GM04504 (cell line): Measurements from ENCODE around the gene UBE2S.
"Not testable (repeated sequence)": the region's sequence is repeated elsewhere in the genome, so short reads cannot be mapped to it uniquely, and the experiment has no call there.

ENCODE experiments used
- DNase-seq: peaks from one replicate; pipeline ENCODE4 v3.0.0-alpha.2; 2012; ENCODE audit warnings: low read depth

UBE2S gene

DNA sequence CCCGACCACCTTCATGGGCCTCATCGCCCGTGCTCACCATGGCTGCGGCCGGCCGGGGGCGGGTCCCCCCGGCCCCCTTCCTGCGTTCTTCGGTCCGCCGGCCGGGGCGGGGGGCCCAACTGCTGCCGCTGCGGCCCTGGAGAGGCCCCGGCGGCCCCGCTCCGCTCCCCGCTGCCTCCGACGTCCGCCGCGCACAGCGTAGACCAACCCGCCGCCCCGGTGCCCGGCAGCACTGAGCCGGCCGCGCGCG lies at the start of gene UBE2S:
TSS of gene UBE2S (minus strand) at position 239 of the 250 bp plus-strand sequence. CDS start at position 40, 199 bp downstream.
- not testable (repeated sequence) for DNase-seq

DNA sequence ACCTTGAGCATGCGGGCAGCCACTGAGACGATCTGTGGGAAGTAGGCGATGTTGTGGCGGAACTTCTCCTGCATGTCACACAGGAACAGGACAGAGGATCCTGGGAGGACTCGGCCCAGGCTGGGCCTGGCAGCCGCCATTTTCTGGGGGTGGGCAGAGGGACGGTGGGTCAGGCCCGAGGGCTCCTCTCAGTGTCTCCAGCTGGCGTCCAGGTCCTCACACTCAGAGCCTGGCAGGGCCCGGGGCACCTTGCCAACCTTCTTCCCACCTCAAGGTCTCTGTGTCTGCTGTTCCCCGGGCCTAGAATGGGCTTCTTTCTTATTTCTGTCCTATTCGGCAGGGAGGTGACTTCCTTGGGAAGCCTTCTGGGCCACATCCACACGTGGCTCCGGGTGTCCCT lies 48.8 kb upstream of the UBE2S start:
- no peak for DNase-seq

DNA sequence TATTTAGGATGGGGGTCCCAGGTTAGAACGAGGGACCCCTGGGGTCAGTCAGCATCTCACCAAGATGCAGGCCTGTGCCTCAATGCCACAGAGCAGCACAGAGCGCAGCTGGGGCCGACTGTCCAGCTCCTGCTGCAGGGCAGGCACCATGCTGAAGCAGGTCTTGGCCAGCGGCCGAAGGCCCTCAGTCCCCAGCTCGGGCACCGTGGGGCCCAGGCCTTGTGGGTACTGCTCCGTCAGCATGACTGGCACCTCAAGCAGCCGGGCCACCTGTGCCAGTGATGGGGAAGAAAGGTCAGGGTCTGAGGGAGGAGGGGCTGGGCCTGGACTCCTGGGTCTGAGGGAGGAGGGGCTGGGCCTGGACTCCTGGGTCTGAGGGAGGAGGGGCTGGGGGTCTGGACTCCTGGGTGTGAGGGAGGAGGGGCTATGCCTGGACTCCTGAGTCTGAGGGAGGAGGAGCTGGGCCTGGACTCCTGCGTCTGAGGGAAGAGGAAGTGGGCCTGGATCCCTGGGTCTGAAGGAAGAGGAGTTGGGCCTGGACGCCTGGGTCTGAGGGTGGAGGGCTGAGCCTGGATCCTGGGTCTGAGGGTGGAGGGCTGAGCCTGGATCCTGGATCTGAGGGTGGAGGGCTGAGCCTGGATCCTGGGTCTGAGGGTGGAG lies 48.1 kb upstream of the UBE2S start:
- DNase-seq, result no peak

DNA sequence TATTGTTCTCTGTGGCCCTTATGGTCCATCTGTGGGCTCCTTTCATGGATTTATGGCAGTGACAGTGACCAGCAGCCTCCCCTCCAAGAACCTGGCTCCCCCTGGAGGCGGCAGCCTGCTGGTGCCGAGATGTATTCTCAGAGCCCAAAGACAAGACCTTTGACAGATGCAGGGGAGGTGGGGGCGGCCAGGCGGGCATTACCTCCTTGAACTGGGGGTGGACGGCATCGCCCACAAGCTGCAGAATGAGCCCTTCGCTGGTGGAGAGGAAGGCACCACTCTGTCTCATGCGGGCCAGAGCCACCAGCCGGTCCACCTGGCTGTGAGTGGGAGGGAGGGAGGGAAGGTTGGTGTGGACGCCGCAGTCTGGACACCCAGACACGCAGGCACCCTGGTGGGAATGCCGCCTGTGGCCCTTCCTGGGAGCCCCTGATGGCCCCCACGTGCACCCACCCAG lies 47.2 kb upstream of the UBE2S start:
- no peak for DNase-seq

DNA sequence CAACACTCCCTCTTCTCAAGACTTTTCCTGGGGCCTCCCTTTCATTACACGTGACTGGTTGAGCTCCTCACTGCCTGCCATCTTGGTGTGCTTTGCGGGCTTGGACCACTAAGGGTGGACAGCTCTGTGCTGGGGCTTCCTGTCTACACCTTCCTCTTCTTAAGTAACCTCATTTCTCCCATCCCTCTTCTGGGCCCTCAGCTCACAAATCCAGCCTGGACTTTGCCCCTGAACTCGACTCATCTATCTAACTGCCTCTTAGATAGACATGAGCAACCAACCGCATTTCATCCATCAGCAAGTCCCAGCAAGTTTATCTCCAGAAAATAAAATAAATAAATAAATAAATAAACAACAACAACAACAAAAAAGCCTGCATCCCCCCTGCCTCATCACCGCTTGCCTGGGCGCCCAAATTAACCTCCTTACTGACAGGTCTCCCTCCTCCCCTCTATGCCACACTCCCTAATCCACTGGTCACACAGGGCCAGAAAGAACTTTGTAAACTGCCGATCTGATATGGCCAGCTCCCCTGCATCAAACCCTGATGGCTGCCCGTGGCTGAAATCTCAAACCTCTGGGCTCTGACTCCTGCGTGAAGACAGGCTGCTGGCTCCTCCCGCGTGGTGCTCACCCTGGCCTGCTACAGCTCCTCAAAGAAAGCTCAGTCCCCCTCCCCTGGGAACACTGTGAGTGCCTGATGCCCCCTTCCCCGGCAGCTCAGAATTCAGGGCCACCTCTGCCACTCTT lies 46.1 kb upstream of the UBE2S start:
- DNase-seq, result no peak

DNA sequence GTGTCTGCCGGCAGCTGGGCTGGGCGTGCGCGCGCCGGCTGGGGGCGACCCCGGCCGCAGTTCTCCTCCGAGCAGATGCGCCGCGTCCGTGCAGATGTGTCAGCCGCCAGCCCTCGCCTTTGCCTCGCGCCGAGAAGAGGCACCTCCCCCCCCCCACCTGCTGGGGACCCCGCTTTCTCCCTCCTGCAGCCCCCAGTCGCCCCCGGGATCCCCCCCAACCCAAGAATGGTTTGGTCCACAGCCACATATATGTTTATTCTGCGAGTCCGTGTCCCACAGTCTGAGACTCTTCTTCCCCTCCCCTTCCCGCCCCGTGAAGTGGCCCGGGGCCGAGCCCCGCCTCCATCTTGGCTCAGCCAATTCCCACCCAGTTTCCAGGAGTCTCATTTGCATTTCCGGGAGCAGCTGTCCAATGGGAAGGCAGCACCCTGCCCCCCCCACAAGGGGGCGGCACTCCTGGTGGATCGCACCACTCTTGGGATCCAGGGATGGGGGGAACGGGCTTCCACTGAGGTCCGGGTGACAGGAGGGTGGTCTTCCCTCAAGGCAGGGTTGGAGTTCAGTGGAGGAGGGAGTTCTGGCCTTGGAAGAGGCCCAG lies 45.3 kb upstream of the UBE2S start:
- DNase-seq, result no peak

DNA sequence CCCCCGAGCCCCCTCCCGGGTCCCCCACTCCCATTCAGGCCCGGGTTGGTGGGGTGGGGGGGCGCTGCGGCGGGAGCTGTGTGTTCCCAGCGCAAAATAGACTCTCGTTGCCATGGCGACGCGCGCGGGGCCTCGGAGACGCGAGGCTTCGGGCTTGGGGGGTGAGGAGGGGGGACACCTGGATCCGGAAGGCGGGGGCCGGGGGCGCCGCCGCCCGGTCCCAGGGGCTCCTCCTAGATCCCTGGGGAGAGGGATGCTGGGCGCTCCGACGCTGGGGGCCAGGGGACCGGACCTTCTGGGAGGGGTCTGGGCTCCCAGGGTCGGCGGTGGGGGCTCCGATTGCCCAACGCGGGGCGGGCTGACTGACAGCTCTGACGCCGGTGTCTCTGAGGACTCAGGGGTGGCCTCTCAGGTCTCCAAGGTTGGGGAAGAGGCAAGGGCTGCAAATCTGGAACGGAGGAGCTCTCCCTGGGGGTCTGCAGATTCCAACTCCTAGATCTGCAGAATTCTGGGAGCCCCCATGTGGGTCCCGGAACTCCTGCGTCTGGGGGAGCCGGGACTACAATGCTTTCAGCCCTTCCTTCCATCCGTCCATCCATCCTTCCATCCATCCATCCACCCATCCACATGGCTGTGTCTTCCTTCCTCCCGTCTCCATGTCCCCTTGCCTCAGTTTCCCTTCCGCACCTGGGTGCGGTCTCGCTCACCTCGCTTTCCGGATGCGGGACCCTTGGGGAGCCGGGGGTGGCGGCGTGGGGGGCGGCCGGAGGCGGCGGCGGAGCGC lies 44.6 kb upstream of the UBE2S start:
- DNase-seq, result no peak

DNA sequence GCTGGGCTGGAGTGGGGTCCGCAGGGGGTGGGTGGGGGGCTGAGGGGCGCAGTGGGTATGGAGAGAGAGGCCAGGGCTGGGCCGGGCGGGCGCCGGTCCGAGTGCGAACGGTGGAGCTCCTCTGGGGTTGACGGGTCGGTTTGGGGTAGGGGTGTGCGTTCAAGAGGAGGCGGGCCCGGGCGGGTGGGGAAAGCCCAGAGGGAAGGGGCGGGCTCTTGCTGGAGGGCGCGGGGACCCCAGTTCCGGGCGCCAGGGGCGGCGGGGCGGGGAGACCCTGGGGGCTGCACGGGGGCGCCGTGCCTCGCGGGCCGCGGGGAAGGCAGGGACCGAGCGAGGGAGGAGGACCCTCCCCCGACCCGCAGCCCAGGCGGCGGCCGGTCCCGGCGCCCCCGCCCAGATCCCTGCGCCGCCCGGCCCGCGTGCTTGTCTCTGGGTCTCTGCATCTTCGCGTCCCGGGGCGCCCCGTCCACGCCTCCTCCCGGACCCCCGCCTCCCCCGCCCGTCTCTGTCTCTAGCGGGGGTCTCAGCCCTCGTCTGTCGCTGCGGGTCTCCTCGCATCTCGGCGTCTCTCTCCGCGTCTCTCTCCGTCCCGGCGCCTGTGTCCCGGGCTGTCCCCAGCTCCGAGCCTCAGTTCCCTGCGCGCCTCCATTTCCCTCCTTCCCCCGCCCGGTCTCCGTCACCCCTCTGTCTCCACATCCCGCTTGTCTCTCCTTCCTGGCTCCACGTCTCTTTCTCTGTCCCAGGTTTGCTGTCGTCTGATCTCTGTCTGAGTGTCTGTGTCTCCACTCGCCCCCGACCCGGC lies 43.8 kb upstream of the UBE2S start:
- DNase-seq, result no peak

DNA sequence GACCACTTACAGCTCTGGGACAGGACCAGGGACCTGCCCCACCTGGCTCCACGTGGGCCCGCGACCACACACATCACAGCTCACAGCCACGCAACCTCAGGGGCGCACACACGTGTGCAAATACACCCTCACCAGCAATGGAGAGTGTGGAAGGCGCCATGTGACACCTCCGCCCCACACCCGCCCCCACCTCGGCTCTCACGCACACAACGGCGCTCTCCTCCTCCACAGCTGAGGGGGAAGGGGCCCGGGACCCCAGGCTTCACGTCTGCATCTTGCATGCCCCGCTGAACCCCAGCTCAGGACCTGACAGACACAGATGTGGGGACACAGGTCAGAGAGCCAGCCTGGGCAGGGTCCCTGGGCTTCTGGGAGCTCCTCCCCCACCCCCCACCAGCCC lies 41.9 kb upstream of the UBE2S start:
- DNase-seq, result no peak

DNA sequence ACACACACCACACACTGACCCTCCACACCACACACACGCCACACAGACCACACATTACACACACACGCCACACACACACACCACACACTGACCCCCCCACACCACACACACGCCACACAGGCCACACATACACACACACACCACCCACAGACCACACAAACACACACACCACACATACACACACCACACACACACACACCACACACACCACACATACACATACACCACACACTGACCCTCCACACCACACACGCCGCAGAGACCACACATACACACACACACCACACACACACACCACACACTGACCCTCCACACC lies 40.5 kb upstream of the UBE2S start:
- not testable (repeated sequence) for DNase-seq

DNA sequence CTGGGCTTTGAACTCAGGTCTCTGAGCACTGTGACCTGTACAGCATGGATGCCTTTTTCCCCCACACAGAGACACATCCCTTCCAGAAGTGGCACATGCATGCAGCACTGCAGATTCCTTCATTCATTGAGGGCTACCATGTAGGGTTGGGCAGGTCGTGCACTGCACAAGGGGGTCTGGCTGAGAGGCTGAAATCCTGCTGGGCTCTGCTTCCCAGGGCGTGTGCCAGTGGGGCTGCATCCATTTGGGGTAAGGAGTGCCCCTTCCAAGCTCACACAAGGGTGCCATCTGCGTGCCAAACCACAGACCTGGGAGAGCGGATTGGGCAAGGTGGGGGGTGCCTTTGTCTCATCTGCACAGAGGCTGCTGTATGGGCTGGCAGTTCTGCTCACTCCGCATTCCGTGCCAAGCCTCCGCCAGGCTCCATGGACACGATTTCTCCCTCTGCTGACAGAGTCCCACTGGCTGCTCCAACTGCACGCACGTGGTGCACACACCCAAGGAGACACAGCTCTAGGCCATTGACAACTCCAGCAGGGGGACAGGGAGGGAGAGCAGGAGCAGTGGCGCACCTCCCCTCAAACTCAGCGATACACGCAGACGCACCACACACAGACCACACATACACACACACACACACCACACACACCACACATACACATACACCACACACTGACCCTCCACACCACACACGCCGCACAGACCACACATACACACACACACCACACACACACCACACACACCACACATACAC lies 40.0 kb upstream of the UBE2S start:
- no peak for DNase-seq

DNA sequence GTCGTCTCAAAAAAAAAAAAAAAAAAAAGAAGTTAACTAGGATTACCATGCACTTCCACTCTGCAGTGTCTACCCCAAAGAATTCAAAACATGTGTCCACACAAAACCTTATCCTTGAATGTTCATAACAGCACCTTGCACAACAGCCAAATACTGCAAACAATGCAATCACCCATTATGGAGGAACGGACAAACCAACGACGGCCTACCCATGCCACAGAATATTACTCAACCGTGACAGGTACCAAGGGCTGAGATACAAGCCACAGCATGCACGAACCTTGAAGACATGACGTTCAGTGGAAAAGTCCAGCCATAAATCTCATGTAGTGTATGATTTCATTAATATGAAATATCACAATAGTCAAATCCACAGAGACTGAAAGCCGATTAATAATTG lies 38.5 kb upstream of the UBE2S start:
- DNase-seq, result no peak

DNA sequence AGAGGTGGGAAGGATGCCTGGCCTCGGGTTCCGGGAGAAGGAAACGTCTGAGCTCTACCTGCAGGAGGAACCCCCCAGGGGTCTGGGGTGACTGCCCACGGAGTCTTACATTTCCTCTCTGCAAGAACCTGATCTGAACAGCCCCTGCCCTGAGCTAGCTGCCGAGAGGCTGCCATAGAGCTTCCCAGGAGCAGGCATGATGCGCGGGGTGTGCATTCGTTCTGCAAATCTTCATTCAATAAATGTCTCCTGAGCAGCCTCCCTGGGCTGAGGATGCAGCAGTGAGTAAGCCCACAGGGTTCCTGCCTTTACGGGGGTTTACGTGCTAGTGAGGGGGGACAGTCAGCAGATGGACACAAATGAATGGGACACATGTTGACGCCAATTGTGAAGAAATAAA lies 37.1 kb upstream of the UBE2S start:
- DNase-seq, result no peak

DNA sequence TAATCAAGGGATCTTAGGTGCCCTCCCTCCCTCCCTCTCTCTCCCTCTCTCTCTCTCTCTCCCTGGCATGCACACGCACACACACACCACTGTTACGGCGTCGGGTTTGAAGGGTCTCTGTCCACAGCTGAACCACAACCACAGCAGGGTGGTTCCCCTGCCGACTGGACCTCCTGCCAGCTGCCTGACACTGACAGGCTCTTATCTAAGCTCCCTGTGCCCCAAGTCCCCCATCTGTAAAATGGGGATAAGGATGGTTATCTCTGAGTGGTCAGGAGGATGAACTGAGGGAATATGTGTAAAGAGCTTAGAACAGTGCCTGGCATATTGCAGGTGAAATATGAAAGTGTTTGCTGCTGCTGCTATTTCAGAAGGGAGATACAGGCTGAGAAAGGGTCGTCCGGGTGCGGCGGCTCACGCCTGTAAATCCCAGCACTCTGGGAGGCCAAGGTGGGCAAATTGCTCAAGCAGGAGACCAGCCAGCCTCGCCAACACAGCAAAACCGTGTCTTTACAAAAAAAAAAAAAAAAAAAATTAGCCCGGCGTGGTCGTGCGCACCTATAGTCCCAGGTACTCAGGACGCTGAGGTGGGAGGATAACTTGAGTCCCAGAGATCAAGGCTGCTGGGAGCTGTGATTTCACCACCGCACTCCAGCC lies 36.4 kb upstream of the UBE2S start:
- DNase-seq, result no peak

DNA sequence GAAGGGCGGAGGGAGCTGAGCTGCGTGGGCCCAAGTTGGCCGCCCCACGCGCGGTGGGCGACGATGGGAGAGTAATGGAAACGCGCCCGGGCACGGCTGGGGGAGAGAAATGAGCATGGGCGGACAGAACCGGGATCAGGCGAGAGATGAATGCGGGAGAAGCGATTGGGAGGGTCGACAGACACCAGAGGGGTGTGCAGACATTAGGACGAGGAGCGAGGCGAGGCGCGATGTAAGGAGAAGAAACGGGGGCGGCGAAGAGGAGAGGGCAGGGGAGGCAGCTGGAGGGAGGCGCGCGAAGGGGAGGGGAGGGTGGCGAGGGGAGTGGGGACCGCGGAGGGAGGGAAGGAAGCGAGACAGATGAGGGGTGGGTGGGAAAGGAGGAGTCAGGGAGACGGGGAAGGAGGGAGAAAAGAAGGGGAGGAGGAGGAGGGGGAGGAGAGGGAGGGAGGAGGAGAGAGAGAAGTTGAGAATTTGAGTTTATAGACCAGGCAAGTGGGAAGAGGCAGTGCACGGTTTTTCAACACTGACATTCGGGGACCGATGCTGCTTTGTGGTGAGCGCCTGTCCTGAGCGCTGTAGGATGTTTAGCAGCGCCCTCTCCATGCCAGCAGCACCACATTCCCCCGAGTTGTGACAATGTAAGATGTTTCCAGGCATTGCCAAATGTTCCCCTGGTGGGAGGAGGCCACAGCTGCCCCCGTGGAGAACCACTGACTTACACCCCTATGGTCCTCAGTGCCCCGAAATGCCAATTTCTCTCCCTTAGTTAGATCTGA lies 35.6 kb upstream of the UBE2S start, which contains the start of gene SHISA7:
TSS of gene SHISA7 (minus strand) at position 256 of the 779 bp plus-strand sequence. CDS start 437 bp downstream, outside the sequence.
- DNase-seq, result no peak

DNA sequence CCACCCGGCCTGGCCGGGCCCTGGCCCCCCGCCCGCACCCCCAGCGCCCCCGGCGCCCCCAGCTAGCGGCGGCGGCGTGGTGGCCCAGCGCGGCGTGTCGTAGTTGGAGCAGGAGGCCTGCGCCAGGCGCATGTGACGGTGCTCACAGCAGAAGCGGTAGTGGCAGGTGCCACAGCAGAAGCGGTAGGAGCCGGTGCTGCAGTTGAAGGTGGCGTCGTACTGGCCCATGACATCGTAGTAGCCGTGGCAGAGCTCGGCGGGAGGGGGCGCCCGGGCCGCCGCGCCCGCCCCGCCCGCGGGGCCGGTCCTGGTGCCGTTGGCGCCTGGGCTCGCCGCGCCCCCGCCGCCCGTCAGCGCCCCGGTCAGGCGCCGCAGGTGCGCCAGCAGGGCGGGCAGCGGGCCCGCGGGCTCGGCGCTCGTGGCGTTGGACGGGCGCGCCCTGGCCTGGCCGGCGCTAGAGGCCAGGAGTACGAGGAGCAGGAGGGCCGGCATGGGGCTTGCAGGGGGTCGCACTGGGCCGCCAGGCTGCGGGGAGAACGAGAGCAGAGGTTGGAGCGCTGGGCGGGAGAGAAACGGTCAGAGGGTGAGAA lies 34.9 kb upstream of the UBE2S start:
- no peak for DNase-seq

DNA sequence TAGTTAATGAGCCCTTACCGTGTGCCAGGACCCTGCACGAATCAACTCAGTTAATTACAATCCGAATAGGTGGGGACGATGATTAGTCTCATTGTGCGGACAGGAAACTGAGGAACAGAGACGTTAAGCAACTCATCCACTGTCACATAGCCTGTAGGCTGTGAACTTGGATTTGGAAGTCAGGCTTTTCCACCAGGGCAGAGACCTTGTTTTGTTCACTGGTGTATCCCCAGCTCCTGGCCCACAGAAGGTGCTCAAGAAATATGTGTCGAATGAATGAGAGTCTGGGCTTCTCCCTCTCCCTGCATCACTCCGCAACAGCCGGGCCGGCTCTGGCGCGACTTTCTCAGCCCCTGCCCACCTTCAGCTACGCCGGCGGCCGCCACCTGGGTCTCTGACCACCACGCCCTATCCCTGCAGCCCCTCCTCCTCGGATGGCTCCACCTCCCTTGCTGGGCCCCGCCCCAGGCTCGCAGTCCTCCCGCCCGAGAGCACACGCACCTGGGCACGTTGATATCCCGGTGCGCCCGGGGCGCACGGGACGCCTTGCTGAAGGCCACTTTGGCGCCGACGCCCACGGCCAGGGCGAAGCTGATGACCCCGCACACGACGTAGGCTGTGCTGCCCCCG lies 34.2 kb upstream of the UBE2S start:
- DNase-seq, result no peak

DNA sequence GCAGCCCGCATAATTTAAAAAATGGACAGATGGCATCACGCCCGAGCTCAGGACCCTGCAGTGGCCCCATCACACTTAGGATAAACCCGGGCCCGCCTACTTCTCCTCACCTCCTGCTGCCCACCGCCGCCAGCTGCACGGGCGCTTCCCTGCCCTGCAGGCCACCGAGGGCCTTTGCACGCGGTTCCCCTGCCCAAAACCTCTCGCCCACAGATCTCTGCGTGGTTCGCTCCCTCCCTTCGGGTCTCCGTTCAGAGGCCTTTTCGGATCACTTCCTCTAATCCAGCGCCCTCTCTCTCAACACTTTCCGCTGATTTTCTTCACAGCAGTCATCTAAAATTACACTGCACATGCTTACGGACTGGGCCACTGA lies 33.7 kb upstream of the UBE2S start:
- DNase-seq, result no peak
